A549 (cell line): ENCODE measurements around the gene PGS1. TPM values are rescaled to one million over a fixed set of nuclear protein-coding genes. Genes with fewer than 3 reads are reported as not detected.

Experiments
- ATAC-seq, 2 experiments: fragments of 200-7000 bp in 1 of 2; fragments of >200 bp in 1 of 2; cut with Nextera tagmentation in 1 of 2; cut with Tn5 transposase in 1 of 2; 3 replicates each; pipeline versions ENCODE4 v1.8.0 to v1.9.1; 2018 to 2020; ENCODE audit warnings: mild to moderate bottlenecking in 1 of 2, moderate library complexity in 1 of 2
- CTCF ChIA-PET: fragments of 300-600 bp; sonication (Branson Sonifier 250); formaldehyde crosslinking; extraction: SDS; loops from one replicate; lab custom pipeline; 2021; ENCODE audit warnings: antibody characterized with exemption, inconsistent platforms; lab: Yijun Ruan, JAX
- POLR2A ChIA-PET: fragments of 350-600 bp; formaldehyde crosslinking; extraction: SDS; loops from one replicate; lab custom pipeline; 2021; ENCODE audit warnings: antibody characterized with exemption, inconsistent platforms; lab: Yijun Ruan, JAX
- DNase-seq, 2 experiments: peaks; one replicate each; pipeline versions ENCODE4 v3.0.0 to v3.0.0-alpha.2; 2011 to 2016; ENCODE audit warnings: low read depth in 1 of 2, low spot score in 1 of 2
- FAIRE-seq: peaks from 2 replicates; lab custom pipeline; 2011; peaks lifted over from hg19 to GRCh38; lab: Jason Lieb, UNC
- H3K27ac ChIP-seq, 2 experiments: fragments of >200 bp; sonication (Bioruptor Twin); formaldehyde crosslinking; 3 replicates each; pipeline ENCODE4 v1.5.1; 2016 to 2017
- H3K4me1 ChIP-seq: fragments of >200 bp; sonication (Bioruptor Twin); formaldehyde crosslinking; 3 replicates; pipeline ENCODE4 v1.6.1; 2016
- H3K4me2 ChIP-seq: fragments of >200 bp; sonication (Bioruptor Twin); formaldehyde crosslinking; 3 replicates; pipeline ENCODE4 v1.6.1; 2016
- H3K4me3 ChIP-seq: fragments of >200 bp; sonication (Bioruptor Twin); formaldehyde crosslinking; 3 replicates; pipeline ENCODE4 v1.5.1; 2016
- H3K9me3 ChIP-seq: fragments of >200 bp; sonication (Bioruptor Twin); formaldehyde crosslinking; 3 replicates; pipeline ENCODE4 v1.6.1; 2016
- CEBPB ChIP-seq, 2 experiments: fragments of >200 bp in 1 of 2; sonication (Bioruptor Twin) in 1 of 2; formaldehyde crosslinking in 1 of 2; IDR thresholded peaks; 2 replicates each; pipeline ENCODE4 v1.6.1; 2012 to 2016
- CTCF ChIP-seq: fragments of >200 bp; sonication (Bioruptor Twin); formaldehyde crosslinking; IDR thresholded peaks from 3 replicates; pipeline ENCODE4 v1.5.1; 2016
- EHMT2 ChIP-seq: fragments of 200-600 bp; sonication (generic); IDR thresholded peaks from 2 replicates; pipeline ENCODE4 v1.6.1; 2016; ENCODE audit warnings: antibody characterized with exemption, low read depth, mild to moderate bottlenecking, moderate library complexity
- EP300 ChIP-seq, 2 experiments: fragments of >200 bp; sonication (Bioruptor Twin); formaldehyde crosslinking; IDR thresholded peaks; 2 replicates in 1 of 2; 3 replicates in 1 of 2; pipeline ENCODE4 v1.6.1; 2016 to 2017
- FOSB ChIP-seq: fragments of 250-450 bp; sonication (Bioruptor Pico); IDR thresholded peaks from 2 replicates; pipeline ENCODE4 v1.5.0; 2020; ENCODE audit warnings: mild to moderate bottlenecking, moderate library complexity
- FOSL2 ChIP-seq, 2 experiments: fragments of 450-650 bp in 1 of 2; fragments of >200 bp in 1 of 2; sonication (Bioruptor Twin) in 1 of 2; formaldehyde crosslinking; IDR thresholded peaks; 2 replicates each; pipeline versions ENCODE4 v1.5.0 to v1.6.1; 2016 to 2020; ENCODE audit warnings: mild to moderate bottlenecking in 1 of 2, moderate library complexity in 1 of 2
- GATA3 ChIP-seq: IDR thresholded peaks from 2 replicates; pipeline ENCODE4 v1.6.1; 2012; ENCODE audit warnings: borderline replicate concordance
- HOXA7 ChIP-seq: fragments of 250-450 bp; sonication (Bioruptor Pico); IDR thresholded peaks from 2 replicates; pipeline ENCODE4 v1.5.0; 2020; ENCODE audit warnings: mild to moderate bottlenecking, moderate library complexity
- HOXB5 ChIP-seq: fragments of 250-450 bp; sonication (Bioruptor Pico); IDR thresholded peaks from 2 replicates; pipeline ENCODE4 v1.5.0; 2020; ENCODE audit warnings: mild to moderate bottlenecking, moderate library complexity
- JUN ChIP-seq, 2 experiments: fragments of >200 bp; sonication (Bioruptor Twin); formaldehyde crosslinking; IDR thresholded peaks; 2 replicates in 1 of 2; 3 replicates in 1 of 2; pipeline ENCODE4 v1.6.1; 2016 to 2017
- JUNB ChIP-seq: fragments of >200 bp; sonication (Bioruptor Twin); formaldehyde crosslinking; IDR thresholded peaks from 2 replicates; pipeline ENCODE4 v1.6.1; 2016
- KDM1A ChIP-seq: fragments of 200-600 bp; sonication (generic); IDR thresholded peaks from 2 replicates; pipeline ENCODE4 v1.6.1; 2016; ENCODE audit warnings: low read depth, mild to moderate bottlenecking
- MAFK ChIP-seq: fragments of 450-650 bp; IDR thresholded peaks from 2 replicates; pipeline ENCODE4 v1.6.1; 2014; ENCODE audit not compliant: partially characterized antibody
- NFE2L2 ChIP-seq: fragments of 150-350 bp; conservative IDR thresholded peaks from 2 replicates; pipeline ENCODE4 v1.6.1; 2014; ENCODE audit warnings: low read length
- RAD21 ChIP-seq, 2 experiments: fragments of >200 bp in 1 of 2; sonication (Bioruptor Twin) in 1 of 2; formaldehyde crosslinking in 1 of 2; IDR thresholded peaks in 1 of 2; conservative IDR thresholded peaks in 1 of 2; 2 replicates in 1 of 2; 3 replicates in 1 of 2; pipeline ENCODE4 v1.6.1; 2012 to 2018; ENCODE audit warnings: inconsistent platforms in 1 of 2
- REST ChIP-seq: fragments of 200-600 bp; sonication (generic); IDR thresholded peaks from 2 replicates; pipeline ENCODE4 v1.6.1; 2016; ENCODE audit warnings: antibody characterized with exemption, mild to moderate bottlenecking, moderate library complexity
- RNF2 ChIP-seq: fragments of 200-600 bp; sonication (generic); IDR thresholded peaks from 2 replicates; pipeline ENCODE4 v1.6.1; 2016; ENCODE audit warnings: low read depth, mild to moderate bottlenecking, antibody characterized with exemption, moderate library complexity, borderline replicate concordance
- SREBF2 ChIP-seq: fragments of 450-650 bp; IDR thresholded peaks from 2 replicates; pipeline ENCODE4 v1.6.1; 2014; ENCODE audit warnings: mild to moderate bottlenecking, moderate library complexity
- TFCP2L1 ChIP-seq: fragments of 250-450 bp; sonication (Bioruptor Pico); IDR thresholded peaks from 2 replicates; pipeline ENCODE4 v1.5.0; 2021; ENCODE audit warnings: mild to moderate bottlenecking
- ZNF302 ChIP-seq: fragments of 250-450 bp; sonication (Bioruptor Pico); IDR thresholded peaks from 2 replicates; pipeline ENCODE4 v1.9.0; 2021; ENCODE audit warnings: inconsistent platforms, mild to moderate bottlenecking, moderate library complexity
- WGBS: methylation state at CpG from one replicate; pipeline ENCODE4 v1.1.6; 2017; ENCODE audit errors: missing lambda C conversion rate; 5-methylcytosine and 5-hydroxymethylcytosine counted together
- polyA plus RNA-seq, 4 experiments: library from polyadenylated mRNA; depleted of rRNA in 3 of 4; stranded (reverse); fragments of >200 nt; fragmentation: RNase III in 1 of 4; extraction: RNeasy Plus Mini Kit Qiagen cat#74134 plus additional on column Dnase treatment in 1 of 4; gene quantifications; 2 replicates in 3 of 4; 3 replicates in 1 of 4; pipeline ENCODE4 v1.2.3, GENCODE V29; 2011 to 2017
- TF ChIP-seq, protein P1 (sequence below): IDR thresholded peaks from 2 replicates; pipeline ENCODE4 v1.6.1; 2012
- TF ChIP-seq, protein P2 (sequence below): fragments of 250-450 bp; sonication (Bioruptor Pico); IDR thresholded peaks from 2 replicates; pipeline ENCODE4 v1.5.0; 2020; ENCODE audit warnings: low read depth, mild to moderate bottlenecking, moderate library complexity
- TF ChIP-seq, protein P3 (sequence below): IDR thresholded peaks from 2 replicates; pipeline ENCODE4 v1.6.1; 2012; ENCODE audit warnings: low read depth, borderline replicate concordance

PGS1 gene
- polyA plus RNA-seq, 2 of the 4 experiments (the other 2 are of a cell fraction), result 23.7 to 29.5 TPM

- Histone ChIP-seq H3K4me2 (peak overlapping the region; percentile 64), H3K4me1 (peaks cover 58% of the 10 kb centered on the region), H3K9me3 (no peaks in the 10 kb centered on the region)
- CTCF ChIA-PET, result interaction anchor here (1.1 to 5.2 kb wide), 8 partner anchors 8 to 93 kb away, joined by 4 to 32 read pairs (median 6); partner anchors contain the start of gene SOCS3
- POLR2A ChIA-PET, result interaction anchor here (0.5 to 1.9 kb wide), 3 partner anchors 12 to 30 kb away, joined by 3 to 5 read pairs (median 4); partner anchors contain the start of gene SOCS3
- FAIRE-seq (no peak), ATAC-seq (peak; percentile 42 to 58), DNase-seq (peak in 1 of 2 experiments; percentile 55)
- TF ChIP-seq, protein P1, sequence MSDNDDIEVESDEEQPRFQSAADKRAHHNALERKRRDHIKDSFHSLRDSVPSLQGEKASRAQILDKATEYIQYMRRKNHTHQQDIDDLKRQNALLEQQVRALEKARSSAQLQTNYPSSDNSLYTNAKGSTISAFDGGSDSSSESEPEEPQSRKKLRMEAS, result peak; percentile 65
- no peak for TF ChIP-seq CTCF
- TF ChIP-seq, protein P2, sequence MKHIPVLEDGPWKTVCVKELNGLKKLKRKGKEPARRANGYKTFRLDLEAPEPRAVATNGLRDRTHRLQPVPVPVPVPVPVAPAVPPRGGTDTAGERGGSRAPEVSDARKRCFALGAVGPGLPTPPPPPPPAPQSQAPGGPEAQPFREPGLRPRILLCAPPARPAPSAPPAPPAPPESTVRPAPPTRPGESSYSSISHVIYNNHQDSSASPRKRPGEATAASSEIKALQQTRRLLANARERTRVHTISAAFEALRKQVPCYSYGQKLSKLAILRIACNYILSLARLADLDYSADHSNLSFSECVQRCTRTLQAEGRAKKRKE (CRISPR knock-in tag), result 0 out of 2 replicates have a peak, but pooled peaks have one; percentile 17
- TF ChIP-seq EP300 (IDR thresholded peaks at IDR 0.05), result peak in 1 of 2 experiments; percentile 38; a peak in 1 of 5 replicates
- peak in 1 of 2 experiments; percentile 40; a peak in 1 of 5 replicates for TF ChIP-seq JUN (IDR thresholded peaks at IDR 0.05)
- TF ChIP-seq CEBPB (IDR thresholded peaks at IDR 0.05), result peak; percentile 45 to 49; a peak in 2 of 4 replicates
- TF ChIP-seq FOSB (CRISPR knock-in tag), result peak; percentile 5; the same call in 1 of the 2 replicates
- no peak for TF ChIP-seq SREBF2
- no peak for TF ChIP-seq TFCP2L1 (CRISPR knock-in tag)
- no peak for TF ChIP-seq REST
- TF ChIP-seq FOSL2 (IDR thresholded peaks at IDR 0.05), result peak; percentile 32; the same call in 1 of the 2 replicates
- peak; percentile 88 for TF ChIP-seq FOSL2 (CRISPR knock-in tag; IDR thresholded peaks at IDR 0.05)
- peak; percentile 56 for TF ChIP-seq JUNB
- TF ChIP-seq, all 56 proteins: peak for 8
- 36% methylated on average over 13 of the region's 16 CpGs for WGBS
- Histone ChIP-seq H3K4me3 (no peak overlapping the region), H3K27ac (peak overlapping the region; percentile 81 to 97)
These were observed 49.0 kb upstream of the PGS1 start for GRCh38 chr17:78329263-78330059.

DNA sequence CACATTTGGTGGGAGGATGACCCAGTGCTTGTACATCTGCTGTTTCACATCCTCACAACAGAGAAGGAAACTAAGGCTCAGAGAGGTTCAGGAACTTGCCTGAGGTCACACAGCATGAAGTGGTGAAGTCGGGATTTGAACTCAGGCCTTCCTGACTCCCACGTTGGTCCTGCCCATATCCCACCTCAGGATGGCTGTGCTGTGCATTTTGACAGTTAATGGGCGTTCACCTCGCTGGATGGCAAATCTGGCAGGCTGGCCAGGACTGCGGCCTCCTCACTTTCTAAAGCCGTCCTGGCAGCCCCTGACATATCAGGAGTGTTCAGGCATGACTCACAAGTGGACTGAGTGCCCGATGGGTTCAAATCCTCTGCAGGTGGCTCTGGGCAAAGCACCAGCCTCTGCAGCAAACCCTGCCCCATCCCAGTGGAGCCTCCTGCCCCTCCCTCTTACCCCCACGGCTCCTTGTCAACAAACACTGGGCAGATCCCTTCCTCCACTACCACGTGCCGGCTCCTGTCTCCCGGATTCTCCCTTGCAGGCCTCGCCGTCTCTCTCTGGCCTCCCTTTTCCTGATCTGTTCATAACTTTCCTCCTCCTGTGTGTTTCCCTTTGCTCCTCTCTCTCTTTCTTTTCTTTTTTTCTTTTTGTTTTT is 47.8 kb upstream of the PGS1 start:
- WGBS, result 13% methylated on average over 13 of the region's 13 CpGs
- no peaks in the 10 kb centered on the region for H3K9me3 ChIP-seq
- FAIRE-seq, result no peak
- DNase-seq, result peak; percentile 73 to 92
- no peak overlapping the region for H3K4me3 ChIP-seq
- CTCF ChIA-PET, result interaction anchor here (0.6 to 5.2 kb wide), 5 partner anchors 14 to 101 kb away, joined by 3 to 32 read pairs (median 8); partner anchors contain the start of gene SOCS3
- peak overlapping the region; percentile 54 for H3K4me2 ChIP-seq
- POLR2A ChIA-PET, result interaction anchor here (0.6 to 1.1 kb wide), 2 partner anchors 17 to 57 kb away, joined by 4 to 6 read pairs; no protein-coding TSS in a partner anchor
- peaks cover 59% of the 10 kb centered on the region for H3K4me1 ChIP-seq
- peak overlapping the region; percentile 81 to 97 for H3K27ac ChIP-seq
- peak; percentile 61 to 72 for ATAC-seq
- TF ChIP-seq, protein P2 (CRISPR knock-in tag), result peak; percentile 94
- peak; percentile 64 for TF ChIP-seq JUNB
- TF ChIP-seq NFE2L2, result no peak
- no peak for TF ChIP-seq HOXA7 (CRISPR knock-in tag)
- TF ChIP-seq HOXB5 (CRISPR knock-in tag), result peak; percentile 56; the same call in 1 of the 2 replicates
- TF ChIP-seq, protein P1, result peak; percentile 99
- TF ChIP-seq EHMT2, result no peak
- peak in 1 of 2 experiments; percentile 29; a peak in 2 of 5 replicates for TF ChIP-seq RAD21 (conservative IDR thresholded peaks at IDR 0.05 in 1 of 2, IDR thresholded peaks at IDR 0.05 in 1 of 2)
- TF ChIP-seq, protein P3, sequence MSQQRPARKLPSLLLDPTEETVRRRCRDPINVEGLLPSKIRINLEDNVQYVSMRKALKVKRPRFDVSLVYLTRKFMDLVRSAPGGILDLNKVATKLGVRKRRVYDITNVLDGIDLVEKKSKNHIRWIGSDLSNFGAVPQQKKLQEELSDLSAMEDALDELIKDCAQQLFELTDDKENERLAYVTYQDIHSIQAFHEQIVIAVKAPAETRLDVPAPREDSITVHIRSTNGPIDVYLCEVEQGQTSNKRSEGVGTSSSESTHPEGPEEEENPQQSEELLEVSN, result peak; percentile 92
- peak; percentile 66; the same call in 1 of the 2 replicates for TF ChIP-seq GATA3
- no peak for TF ChIP-seq MAFK
- TF ChIP-seq ZNF302 (CRISPR knock-in tag), result no peak
- TF ChIP-seq RNF2, result no peak
- TF ChIP-seq KDM1A, result peak; percentile 97; the same call in 1 of the 2 replicates
- TF ChIP-seq TFCP2L1 (CRISPR knock-in tag), result no peak
